OCI-LY7 (cell line): ENCODE measurements around the gene DEPDC1. TPM values are rescaled to one million over a fixed set of nuclear protein-coding genes. Genes with fewer than 3 reads are reported as not detected.

ENCODE experiments used
- BruUV-seq: library from RNA; stranded (reverse); fragments of 400-500 nt; replicated peaks from 2 replicates; lab custom pipeline; 2021; lab: Mats Ljungman, UMichigan
- CTCF ChIA-PET: fragments of 300-600 bp; sonication (Branson Sonifier 250); formaldehyde crosslinking; loops from one replicate; lab custom pipeline; 2022; ENCODE audit warnings: antibody characterized with exemption; ENCODE audit not compliant: unreplicated experiment; lab: Charles Lee
- POLR2A ChIA-PET: fragments of 300-600 bp; sonication (Branson Sonifier 250); formaldehyde crosslinking; loops from one replicate; lab custom pipeline; 2022; ENCODE audit warnings: antibody characterized with exemption; lab: Charles Lee
- DNase-seq: peaks from one replicate; pipeline ENCODE4 v3.0.0-alpha.2; 2015; ENCODE audit warnings: low spot score
- H2AFZ ChIP-seq: fragments of 200-600 bp; sonication (generic), shearing (Covaris generic); 2 replicates; pipeline ENCODE4 v1.6.1; 2014; ENCODE audit warnings: mild to moderate bottlenecking, antibody characterized with exemption, low read length, moderate library complexity
- H3K27ac ChIP-seq: fragments of 200-600 bp; sonication (generic); 2 replicates; pipeline ENCODE4 v1.5.1; 2014; ENCODE audit warnings: mixed run types, low read depth, mild to moderate bottlenecking, moderate library complexity, low read length, inconsistent platforms; ENCODE audit not compliant: poor library complexity, severe bottlenecking
- H3K36me3 ChIP-seq: fragments of 200-600 bp; sonication (generic); 2 replicates; pipeline ENCODE4 v1.6.1; 2014; ENCODE audit warnings: mild to moderate bottlenecking, antibody characterized with exemption, low read length, moderate library complexity, mixed read lengths; ENCODE audit not compliant: insufficient read depth
- H3K4me1 ChIP-seq: fragments of 200-600 bp; sonication (generic); 2 replicates; pipeline ENCODE4 v1.5.1; 2014; ENCODE audit warnings: mild to moderate bottlenecking, low read length; ENCODE audit not compliant: insufficient read depth, poor library complexity, severe bottlenecking
- H3K4me2 ChIP-seq: fragments of 200-600 bp; sonication (generic); 2 replicates; pipeline ENCODE4 v1.6.1; 2014; ENCODE audit warnings: mild to moderate bottlenecking, low read length
- H3K4me3 ChIP-seq: fragments of 200-600 bp; sonication (generic); 2 replicates; pipeline ENCODE4 v1.5.1; 2014; ENCODE audit warnings: mild to moderate bottlenecking, low read depth, low read length; ENCODE audit not compliant: poor library complexity, severe bottlenecking
- H3K79me2 ChIP-seq: fragments of 200-600 bp; sonication (generic); 2 replicates; pipeline ENCODE4 v1.6.1; 2016; ENCODE audit warnings: low read depth, mild to moderate bottlenecking, low read length, moderate library complexity, mixed read lengths; ENCODE audit not compliant: insufficient read depth
- H3K9me2 ChIP-seq: fragments of 200-600 bp; sonication (generic); 2 replicates; pipeline ENCODE4 v1.6.1; 2016; ENCODE audit warnings: mild to moderate bottlenecking, low read length, mixed read lengths; ENCODE audit not compliant: insufficient read depth
- H3K9me3 ChIP-seq: fragments of 200-600 bp; sonication (generic); 2 replicates; pipeline ENCODE4 v1.6.1; 2014; ENCODE audit warnings: mild to moderate bottlenecking, mixed run types, low read length, mixed read lengths
- H4K20me1 ChIP-seq: fragments of 200-600 bp; sonication (generic); 2 replicates; pipeline ENCODE4 v1.6.1; 2014; ENCODE audit warnings: mild to moderate bottlenecking, antibody characterized with exemption, low read length, moderate library complexity, mixed read lengths; ENCODE audit not compliant: insufficient read depth
- CTCF ChIP-seq: fragments of 200-600 bp; sonication (generic); conservative IDR thresholded peaks from 2 replicates; pipeline ENCODE4 v1.5.1; 2014; ENCODE audit warnings: mild to moderate bottlenecking, antibody characterized with exemption, low read length, moderate library complexity, mixed read lengths
- EZH2phosphoT487 ChIP-seq: fragments of 200-600 bp; sonication (generic); IDR thresholded peaks from 2 replicates; pipeline ENCODE4 v1.6.1; 2018; ENCODE audit warnings: low read depth, borderline replicate concordance, mild to moderate bottlenecking, mixed run types, antibody characterized with exemption, low read length, moderate library complexity, mixed read lengths
- intact Hi-C: fragments of 100-400 bp; cut with micrococcal nuclease; formaldehyde crosslinking; loops from one replicate; pipeline ENCODE4 v1.10.0; 2022; ENCODE audit not compliant: unreplicated experiment
- total RNA-seq, 2 experiments: library from RNA; depleted of rRNA in 1 of 2; stranded (reverse); fragments of >200 nt in 1 of 2; shearing (Covaris generic) in 1 of 2; gene quantifications; 2 replicates each; pipeline ENCODE4 v1.2.3, GENCODE V29; 2014 to 2022

DEPDC1 gene
- total RNA-seq, 2 experiments from 2014 or later = 20.6 to 45.7 TPM

- CTCF ChIA-PET = no interaction called here
- Histone ChIP-seq H3K9me2 (no peaks in the 10 kb centered on the region), H3K4me2 (no peak overlapping the region), H2AFZ (no peak overlapping the region), H3K4me1 (no peaks in the 10 kb centered on the region), H4K20me1 (no peaks in the 10 kb centered on the region), H3K79me2 (no peaks in the 10 kb centered on the region), H3K4me3 (no peak overlapping the region), H3K27ac (no peak overlapping the region), H3K36me3 (no peaks in the 10 kb centered on the region), H3K9me3 (no peaks in the 10 kb centered on the region)
- BruUV-seq = no TSS peak
- POLR2A ChIA-PET = interaction anchor here (0.7 to 1.6 kb wide), 3 partner anchors 8 to 14 kb away, joined by 3 to 4 read pairs (median 3); no protein-coding TSS in a partner anchor
- intact Hi-C loops = loop anchor here (5.0 kb wide), 1 partner anchor 610 kb away; no protein-coding TSS in a partner anchor
- no peak for DNase-seq
- TF ChIP-seq CTCF (no peak), EZH2phosphoT487 (no peak)
Measured at GRCh38 chr1:68542586-68542985, 45.7 kb upstream of the DEPDC1 start.

GRCh38 chr1:68538941-68539340 lies 42.1 kb upstream of the DEPDC1 start:
- no peaks in the 10 kb centered on the region for H4K20me1 ChIP-seq
- TF ChIP-seq EZH2phosphoT487 (no peak), CTCF (no peak)
- no peaks in the 10 kb centered on the region for H3K4me1 ChIP-seq
- no peak overlapping the region for H3K4me2 ChIP-seq
- H3K4me3 ChIP-seq = no peak overlapping the region
- intact Hi-C loops = no loop called here
- H2AFZ ChIP-seq = no peak overlapping the region
- no peaks in the 10 kb centered on the region for H3K9me2 ChIP-seq
- POLR2A ChIA-PET = no interaction called here
- CTCF ChIA-PET = no interaction called here
- no peaks in the 10 kb centered on the region for H3K79me2 ChIP-seq
- no peaks in the 10 kb centered on the region for H3K36me3 ChIP-seq
- no TSS peak for BruUV-seq
- H3K27ac ChIP-seq = no peak overlapping the region
- H3K9me3 ChIP-seq = no peaks in the 10 kb centered on the region
- no peak for DNase-seq

GRCh38 chr1:68528243-68528642 lies 31.4 kb upstream of the DEPDC1 start:
- TF ChIP-seq EZH2phosphoT487 (no peak), CTCF (no peak)
- ChIA-PET POLR2A (interaction anchor here (0.6 to 1.2 kb wide), 4 partner anchors 9 to 21 kb away, joined by 3 to 5 read pairs (median 4); no protein-coding TSS in a partner anchor), CTCF (no interaction called here)
- H3K9me3 ChIP-seq = no peaks in the 10 kb centered on the region
- no peaks in the 10 kb centered on the region for H3K9me2 ChIP-seq
- no peaks in the 10 kb centered on the region for H3K79me2 ChIP-seq
- H3K27ac ChIP-seq = no peak overlapping the region
- no peak for DNase-seq
- no peak overlapping the region for H2AFZ ChIP-seq
- no peak overlapping the region for H3K4me3 ChIP-seq
- no peak overlapping the region for H3K4me2 ChIP-seq
- no peaks in the 10 kb centered on the region for H3K36me3 ChIP-seq
- H3K4me1 ChIP-seq = no peaks in the 10 kb centered on the region
- no TSS peak for BruUV-seq
- no peaks in the 10 kb centered on the region for H4K20me1 ChIP-seq
- intact Hi-C loops = no loop called here
